SW 1271 (cell line): ENCODE measurements around the gene BMPR1B.
"Not testable (repeated sequence)": the region's sequence is repeated elsewhere in the genome, so short reads cannot be mapped to it uniquely, and the experiment has no call there.

Experiments used
- DNase-seq, 2 experiments: peaks; one replicate each; lab custom pipeline; 2025; lab: John Stamatoyannopoulos, UW

BMPR1B gene

GRCh38 chr4:94763005-94763404 is 5.2 kb downstream of the BMPR1B start:
- no peak for DNase-seq

GRCh38 chr4:94763500-94763899 is 5.7 kb downstream of the BMPR1B start:
- no peak for DNase-seq

- no peak for DNase-seq
Observed at GRCh38 chr4:94764069-94764468, 6.3 kb downstream of the BMPR1B start.

- DNase-seq = no peak
Observed at GRCh38 chr4:94765174-94765573, 7.4 kb downstream of the BMPR1B start.

- DNase-seq = no peak
Observed at GRCh38 chr4:94765648-94766047, 7.9 kb downstream of the BMPR1B start.

- no peak for DNase-seq
Observed at GRCh38 chr4:94766856-94767255, 9.1 kb downstream of the BMPR1B start.

GRCh38 chr4:94767446-94767845 is 9.7 kb downstream of the BMPR1B start:
- DNase-seq = no peak

GRCh38 chr4:94782707-94783106 is 25.0 kb downstream of the BMPR1B start:
- no peak for DNase-seq

GRCh38 chr4:94791701-94792100 is 33.9 kb downstream of the BMPR1B start:
- no peak for DNase-seq

GRCh38 chr4:94798808-94799207 is 41.1 kb downstream of the BMPR1B start:
- no peak for DNase-seq

- no peak for DNase-seq
Observed at GRCh38 chr4:94801016-94801415, 43.3 kb downstream of the BMPR1B start.

- DNase-seq = no peak
Observed at GRCh38 chr4:94802091-94802490, 44.3 kb downstream of the BMPR1B start.

- no peak for DNase-seq
Observed at GRCh38 chr4:94803181-94803580, 45.4 kb downstream of the BMPR1B start.

GRCh38 chr4:94804650-94805049 is 46.9 kb downstream of the BMPR1B start:
- DNase-seq = no peak

- no peak for DNase-seq
Observed at GRCh38 chr4:94806376-94806775, 48.6 kb downstream of the BMPR1B start.

- no peak for DNase-seq
Observed at GRCh38 chr4:94811643-94812042, 53.9 kb downstream of the BMPR1B start.

- no peak for DNase-seq
Observed at GRCh38 chr4:94813221-94813620, 55.5 kb downstream of the BMPR1B start.

- no peak for DNase-seq
Observed at GRCh38 chr4:94814237-94814636, 56.5 kb downstream of the BMPR1B start.

- no peak for DNase-seq
Observed at GRCh38 chr4:94819371-94820168, 61.8 kb downstream of the BMPR1B start.

- no peak for DNase-seq
Observed at GRCh38 chr4:94826206-94826605, 68.5 kb downstream of the BMPR1B start.

- peak; percentile 14 to 56 for DNase-seq
Observed at GRCh38 chr4:94827481-94828110, 69.8 kb downstream of the BMPR1B start.

- no peak for DNase-seq
Observed at GRCh38 chr4:94828882-94829281, 71.1 kb downstream of the BMPR1B start.

- DNase-seq = no peak
Observed at GRCh38 chr4:94831607-94832006, 73.9 kb downstream of the BMPR1B start.

- not testable (repeated sequence) for DNase-seq
Observed at GRCh38 chr4:94832329-94832728, 74.6 kb downstream of the BMPR1B start.
